RWPE2 (cell line): Measurements from ENCODE around the gene TMEM259.

Source experiments
- ATAC-seq: fragments of 200-7000 bp; cut with Tn5 transposase; 3 replicates; pipeline ENCODE4 v1.9.1; 2021; ENCODE audit warnings: low read depth
- DNase-seq: peaks from one replicate; pipeline ENCODE4 v3.0.0-alpha.2; 2020; ENCODE audit warnings: low spot score
- H3K27ac ChIP-seq: fragments of 450-650 bp; 2 replicates; pipeline ENCODE4 v1.5.1; 2017; ENCODE audit warnings: mild to moderate bottlenecking; ENCODE audit not compliant: poor library complexity, severe bottlenecking
- H3K27me3 ChIP-seq: fragments of 250-450 bp; sonication (Bioruptor Pico); 2 replicates; pipeline ENCODE4 v1.5.1; 2021; ENCODE audit warnings: mild to moderate bottlenecking, moderate library complexity; ENCODE audit not compliant: insufficient read depth, poor library complexity, severe bottlenecking
- H3K36me3 ChIP-seq: fragments of 250-450 bp; sonication (Bioruptor Pico); 2 replicates; pipeline ENCODE4 v1.5.1; 2020; ENCODE audit warnings: low read depth, mild to moderate bottlenecking, moderate library complexity
- H3K4me1 ChIP-seq: fragments of 250-450 bp; sonication (Bioruptor Pico); 2 replicates; pipeline ENCODE4 v1.5.1; 2021; ENCODE audit warnings: mild to moderate bottlenecking, moderate library complexity; ENCODE audit not compliant: insufficient read depth, poor library complexity, severe bottlenecking
- H3K4me3 ChIP-seq: fragments of 250-450 bp; sonication (Bioruptor Pico); 2 replicates; pipeline ENCODE4 v1.5.1; 2021; ENCODE audit warnings: mild to moderate bottlenecking, moderate library complexity; ENCODE audit not compliant: severe bottlenecking
- H3K9me3 ChIP-seq: fragments of 250-450 bp; sonication (Bioruptor Pico); 2 replicates; pipeline ENCODE4 v1.5.1; 2021; ENCODE audit warnings: mild to moderate bottlenecking, moderate library complexity; ENCODE audit not compliant: severe bottlenecking
- CTCF ChIP-seq: fragments of 450-650 bp; IDR thresholded peaks from one replicate; pipeline ENCODE4 v1.5.1; 2017; ENCODE audit warnings: mild to moderate bottlenecking, moderate library complexity; ENCODE audit not compliant: poor library complexity, severe bottlenecking

Gene TMEM259

GRCh38 chr19:991932-992669, 28.8 kb downstream of the TMEM259 start:
- ATAC-seq, result no peak
- Histone ChIP-seq H3K4me1 (no peaks in the 10 kb centered on the region), H3K9me3 (no peaks in the 10 kb centered on the region), H3K36me3 (peaks cover 26% of the 10 kb centered on the region), H3K27ac (no peak overlapping the region), H3K27me3 (peaks cover 6% of the 10 kb centered on the region), H3K4me3 (no peak overlapping the region)
- DNase-seq, result no peak
- TF ChIP-seq CTCF, result no peak

GRCh38 chr19:991174-991931, 29.6 kb downstream of the TMEM259 start:
- Histone ChIP-seq H3K27ac (no peak overlapping the region), H3K27me3 (no peaks in the 10 kb centered on the region), H3K9me3 (no peaks in the 10 kb centered on the region), H3K4me1 (no peaks in the 10 kb centered on the region), H3K4me3 (no peak overlapping the region), H3K36me3 (peaks cover 33% of the 10 kb centered on the region)
- TF ChIP-seq CTCF, result no peak
- DNase-seq (no peak), ATAC-seq (no peak)

- H3K27ac ChIP-seq, result no peak overlapping the region
- H3K36me3 ChIP-seq, result peaks cover 39% of the 10 kb centered on the region
- ATAC-seq (no peak), DNase-seq (no peak)
- H3K27me3 ChIP-seq, result no peaks in the 10 kb centered on the region
- H3K4me1 ChIP-seq, result no peaks in the 10 kb centered on the region
- no peak overlapping the region for H3K4me3 ChIP-seq
- TF ChIP-seq CTCF, result no peak
- H3K9me3 ChIP-seq, result no peaks in the 10 kb centered on the region
Observed at GRCh38 chr19:990746-991145, 30.2 kb downstream of the TMEM259 start.

- Histone ChIP-seq H3K9me3 (no peaks in the 10 kb centered on the region), H3K36me3 (peaks cover 41% of the 10 kb centered on the region), H3K4me1 (no peaks in the 10 kb centered on the region), H3K27ac (no peak overlapping the region), H3K4me3 (no peak overlapping the region), H3K27me3 (no peaks in the 10 kb centered on the region)
- TF ChIP-seq CTCF, result no peak
- DNase-seq (peak; percentile 58), ATAC-seq (no peak)
Observed at GRCh38 chr19:990119-990571, 30.8 kb downstream of the TMEM259 start.
